ENCODE data around the gene WDR7. TPM values are rescaled to one million over a fixed set of nuclear protein-coding genes. Genes with fewer than 3 reads are reported as not detected.
A peak's percentile ranks its signal among the peaks of the same experiment; 100 is the strongest.

The WDR7 gene
- total and polyA plus RNA-seq, 10 of the 15 experiments (the other 5 are each of a cell fraction or from before 2014, with no cell fraction given), result 2.8 to 16.5 (median 11.7) TPM

DNA sequence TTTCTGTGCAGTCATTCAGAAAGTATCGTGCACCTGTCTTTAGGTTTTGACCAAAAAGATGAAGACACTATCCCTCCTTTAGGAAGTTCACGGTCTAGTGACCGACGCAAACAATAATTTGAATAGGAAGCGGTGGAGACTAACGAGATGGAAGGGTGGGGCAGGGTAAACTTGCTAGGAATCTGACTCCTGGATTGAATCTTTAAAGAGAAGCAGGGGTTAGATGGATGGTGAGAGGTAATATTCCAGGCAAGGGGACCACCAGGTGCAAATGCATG lies 12.1 kb upstream of the WDR7 start:
- peaks cover 48% of the 10 kb centered on the region for H3K79me2 ChIP-seq (ENCODE audit: control insufficient read depth, insufficient read depth, low read length)
- H3K4me2 ChIP-seq (ENCODE audit: control insufficient read depth, insufficient read depth), result peak overlapping the region; percentile 38
- peak overlapping the region; percentile 97 for H2AFZ ChIP-seq (ENCODE audit: control insufficient read depth, low read depth, low read length)
- ATAC-seq (peak; percentile 5), FAIRE-seq (no peak), DNase-seq (ENCODE audit: low read depth, low spot score) (no peak)
- SMC1A ChIA-PET (ENCODE audit: uncharacterized antibody, unreplicated experiment), result interaction anchor here (0.6 to 4.2 kb wide), 3 partner anchors 10 to 1371 kb away, joined by 3 to 24 read pairs (median 5); partner anchors contain the start of gene WDR7
- H3K4me1 ChIP-seq (ENCODE audit: control insufficient read depth, insufficient read depth, low read length), result peaks cover 5% of the 10 kb centered on the region
- under 1% methylated on average over 6 of the region's 6 CpGs for WGBS (ENCODE audit: insufficient coverage, insufficient replicate concordance, low lambda C conversion rate, missing lambda C conversion rate)
- H3K27ac ChIP-seq (ENCODE audit: control insufficient read depth, insufficient read depth), result peak overlapping the region; percentile 88
- CTCF ChIA-PET, result interaction anchor here (0.9 to 1.7 kb wide), 3 partner anchors 9 to 70 kb away, joined by 5 to 6 read pairs (median 5); no protein-coding TSS in a partner anchor
- in situ Hi-C loops (cut with MboI) (no loop called here), intact Hi-C loops (cut with micrococcal nuclease; ENCODE audit: unreplicated experiment) (loop anchor here (2.0 kb wide), 1 partner anchor 70 kb away; no protein-coding TSS in a partner anchor)
- peaks cover 3% of the 10 kb centered on the region; the same call in 1 of the 2 replicates for H4K20me1 ChIP-seq (ENCODE audit: control insufficient read depth, insufficient read depth)
- POLR2A ChIA-PET, result interaction anchor here (1.2 to 5.6 kb wide), 4 partner anchors 8 to 1318 kb away, joined by 3 to 39 read pairs (median 6); partner anchors contain the start of gene WDR7
- no peaks in the 10 kb centered on the region for H3K9me3 ChIP-seq (replicated peaks; ENCODE audit: control insufficient read depth, insufficient read depth, low read length)
- BruUV-seq (replicated peaks), result no TSS peak
- peak overlapping the region; percentile 92 for H3K9ac ChIP-seq (ENCODE audit: control insufficient read depth, insufficient read depth, low read length)
- RAD21 ChIA-PET (ENCODE audit: unreplicated experiment), result interaction anchor here (1.0 kb wide), 1 partner anchor 12 kb away, joined by 3 read pairs; the partner anchor contains the start of gene WDR7
- no peaks in the 10 kb centered on the region for H3K27me3 ChIP-seq (replicated peaks in 1 of 2; ENCODE audit: control insufficient read depth in 2 of 2, insufficient read depth in 2 of 2, low read length in 1 of 2)
- peak overlapping the region; percentile 62 for H3K4me3 ChIP-seq
- peaks cover 0 to 3% of the 10 kb centered on the region in 2 experiments; a peak in 1 of 4 replicates for H3K36me3 ChIP-seq (ENCODE audit: control insufficient read depth in 2 of 2, insufficient read depth in 2 of 2, low read length in 1 of 2)
- TF ChIP-seq SMAD5 (IDR thresholded peaks at IDR 0.05; ENCODE audit: low read depth) (no peak), EP300 (IDR thresholded peaks at IDR 0.05; ENCODE audit: borderline replicate concordance in 1 of 2, control insufficient read depth in 1 of 2, low read depth in 2 of 2, low read length in 2 of 2) (no peak), RAD21 (IDR thresholded peaks at IDR 0.05; ENCODE audit: insufficient read depth, low read depth, low read length) (no peak), KDM1A (IDR thresholded peaks at IDR 0.05; ENCODE audit: borderline replicate concordance) (no peak), NR2F1 (conservative IDR thresholded peaks at IDR 0.05) (no peak), PAX5 (IDR thresholded peaks at IDR 0.05; ENCODE audit: borderline replicate concordance, low read depth, low read length) (peak; percentile 53; the same call in 1 of the 2 replicates), JUNB (IDR thresholded peaks at IDR 0.05) (peak; percentile 45; the same call in 1 of the 2 replicates), RBBP5 (conservative IDR thresholded peaks at IDR 0.05) (no peak), ATF7 (IDR thresholded peaks at IDR 0.05; ENCODE audit: low read depth) (no peak), MEF2B (IDR thresholded peaks at IDR 0.05; ENCODE audit: partially characterized antibody, poor library complexity, severe bottlenecking) (no peak), GABPA (IDR thresholded peaks at IDR 0.05; ENCODE audit: low read depth) (no peak), RUNX3 (IDR thresholded peaks at IDR 0.05; ENCODE audit: low read length) (0 out of 2 replicates have a peak, but pooled peaks have one; percentile 6), MYC (IDR thresholded peaks at IDR 0.05; ENCODE audit: insufficient read depth, insufficient read length, insufficient replicate concordance, low read length, severe bottlenecking) (no peak), REST (IDR thresholded peaks at IDR 0.05; ENCODE audit: low read depth, low read length) (no peak), SKIL (IDR thresholded peaks at IDR 0.05; ENCODE audit: low read depth, poor library complexity, severe bottlenecking) (peak; percentile 6), IKZF1 (conservative IDR thresholded peaks at IDR 0.05) (no peak), CBX5 (IDR thresholded peaks at IDR 0.05; ENCODE audit: low read depth) (0 out of 2 replicates have a peak, but pooled peaks have one; percentile 2), NRF1 (conservative IDR thresholded peaks at IDR 0.05; ENCODE audit: low read depth, low read length) (no peak), SPI1 (IDR thresholded peaks at IDR 0.05; ENCODE audit: borderline replicate concordance, insufficient read depth, low read depth, low read length) (no peak), LARP7 (IDR thresholded peaks at IDR 0.05) (no peak), PML (IDR thresholded peaks at IDR 0.05; ENCODE audit: low read length) (0 out of 2 replicates have a peak, but pooled peaks have one; percentile 54)
